ENCODE results near the gene RNF223. TPM values are rescaled to one million over a fixed set of nuclear protein-coding genes. Genes with fewer than 3 reads are reported as not detected.

RNF223 gene
- total RNA-seq, 6 donors from 2014 or later = 1.0 to 2.4 (median 1.8) TPM

- TF ChIP-seq EP300 (IDR thresholded peaks at IDR 0.05) (no peak), POLR2AphosphoS5 (IDR thresholded peaks at IDR 0.05) (no peak), POLR2A (IDR thresholded peaks at IDR 0.05) (no peak)
- TF ChIP-seq, protein P1, sequence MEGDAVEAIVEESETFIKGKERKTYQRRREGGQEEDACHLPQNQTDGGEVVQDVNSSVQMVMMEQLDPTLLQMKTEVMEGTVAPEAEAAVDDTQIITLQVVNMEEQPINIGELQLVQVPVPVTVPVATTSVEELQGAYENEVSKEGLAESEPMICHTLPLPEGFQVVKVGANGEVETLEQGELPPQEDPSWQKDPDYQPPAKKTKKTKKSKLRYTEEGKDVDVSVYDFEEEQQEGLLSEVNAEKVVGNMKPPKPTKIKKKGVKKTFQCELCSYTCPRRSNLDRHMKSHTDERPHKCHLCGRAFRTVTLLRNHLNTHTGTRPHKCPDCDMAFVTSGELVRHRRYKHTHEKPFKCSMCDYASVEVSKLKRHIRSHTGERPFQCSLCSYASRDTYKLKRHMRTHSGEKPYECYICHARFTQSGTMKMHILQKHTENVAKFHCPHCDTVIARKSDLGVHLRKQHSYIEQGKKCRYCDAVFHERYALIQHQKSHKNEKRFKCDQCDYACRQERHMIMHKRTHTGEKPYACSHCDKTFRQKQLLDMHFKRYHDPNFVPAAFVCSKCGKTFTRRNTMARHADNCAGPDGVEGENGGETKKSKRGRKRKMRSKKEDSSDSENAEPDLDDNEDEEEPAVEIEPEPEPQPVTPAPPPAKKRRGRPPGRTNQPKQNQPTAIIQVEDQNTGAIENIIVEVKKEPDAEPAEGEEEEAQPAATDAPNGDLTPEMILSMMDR (IDR thresholded peaks at IDR 0.05) = no peak
- Histone ChIP-seq H3K4me1 (peaks cover 15 to 20% (median 19%) of the 10 kb centered on the region in 4 donors), H3K36me3 (peaks cover 0 to 42% (median 31%) of the 10 kb centered on the region in 4 donors), H3K9me3 (no peaks in the 10 kb centered on the region), H3K27me3 (peaks cover 0 to 31% (median 15%) of the 10 kb centered on the region in 4 donors), H3K4me3 (no peak overlapping the region), H3K27ac (no peak overlapping the region)
- peak in 1 of 2 donors; percentile 75 for DNase-seq
- ATAC-seq (ENCODE audit: low FRiP score in 2 of 2) = no peak
- WGBS, 2 donors = 87 to 94% methylated on average over 35 to 48 of the region's 50 CpGs
Measured at GRCh38 chr1:1055841-1056736, 18.0 kb downstream of the RNF223 start.

- no peaks in the 10 kb centered on the region for H3K9me3 ChIP-seq
- H3K4me3 ChIP-seq = no peak overlapping the region
- peak in 1 of 2 donors; percentile 79 for DNase-seq
- H3K27ac ChIP-seq = no peak overlapping the region
- H3K4me1 ChIP-seq = peaks cover 12 to 18% (median 15%) of the 10 kb centered on the region in 4 donors
- H3K27me3 ChIP-seq = peaks cover 0 to 20% (median 6%) of the 10 kb centered on the region in 4 donors
- ATAC-seq (ENCODE audit: low FRiP score in 2 of 2) = no peak
- no peak for TF ChIP-seq EP300 (IDR thresholded peaks at IDR 0.05)
- TF ChIP-seq POLR2A (IDR thresholded peaks at IDR 0.05) = no peak
- TF ChIP-seq, protein P1 (IDR thresholded peaks at IDR 0.05) = no peak
- no peak for TF ChIP-seq POLR2AphosphoS5 (IDR thresholded peaks at IDR 0.05)
- H3K36me3 ChIP-seq = peaks cover 0 to 53% (median 40%) of the 10 kb centered on the region in 4 donors
- WGBS, 2 donors = 89 to 93% methylated on average over 11 to 23 of the region's 23 CpGs
Measured at GRCh38 chr1:1054971-1055370, 19.1 kb downstream of the RNF223 start.

- Histone ChIP-seq H3K4me3 (no peak overlapping the region), H3K27me3 (peaks cover 0 to 12% (median 5%) of the 10 kb centered on the region in 4 donors), H3K36me3 (peaks cover 0 to 60% (median 43%) of the 10 kb centered on the region in 4 donors), H3K9me3 (no peaks in the 10 kb centered on the region), H3K4me1 (peaks cover 7 to 11% (median 8%) of the 10 kb centered on the region in 4 donors), H3K27ac (no peak overlapping the region)
- TF ChIP-seq POLR2AphosphoS5 (IDR thresholded peaks at IDR 0.05) (no peak), POLR2A (IDR thresholded peaks at IDR 0.05) (no peak), EP300 (IDR thresholded peaks at IDR 0.05) (no peak)
- TF ChIP-seq, protein P1 (IDR thresholded peaks at IDR 0.05) = no peak
- ATAC-seq (ENCODE audit: low FRiP score in 2 of 2) (no peak), DNase-seq (peak in 1 of 2 donors; percentile 66)
- 95 to 96% methylated on average over 8 to 16 of the region's 18 CpGs for WGBS, 2 donors
Measured at GRCh38 chr1:1054099-1054700, 19.9 kb downstream of the RNF223 start.

GRCh38 chr1:1053682-1054081, 20.4 kb downstream of the RNF223 start:
- WGBS, 2 donors = 95 to 100% methylated on average over 6 to 18 of the region's 18 CpGs
- peak in 1 of 2 donors; percentile 75 for DNase-seq

More at GRCh38 chr1:1053682-1054081, 20.4 kb downstream of the RNF223 start:
- peaks cover 1 to 6% (median 3%) of the 10 kb centered on the region in 4 donors for H3K4me1 ChIP-seq
- ATAC-seq (ENCODE audit: low FRiP score in 2 of 2) = no peak
- no peak overlapping the region for H3K4me3 ChIP-seq
- no peak overlapping the region for H3K27ac ChIP-seq
- H3K27me3 ChIP-seq = peaks cover 0 to 7% (median 2%) of the 10 kb centered on the region in 4 donors
- peaks cover 0 to 61% (median 44%) of the 10 kb centered on the region in 4 donors for H3K36me3 ChIP-seq
- H3K9me3 ChIP-seq = no peaks in the 10 kb centered on the region
- no peak for TF ChIP-seq POLR2A (IDR thresholded peaks at IDR 0.05)
- TF ChIP-seq, protein P1 (IDR thresholded peaks at IDR 0.05) = no peak
- no peak for TF ChIP-seq EP300 (IDR thresholded peaks at IDR 0.05)
- TF ChIP-seq POLR2AphosphoS5 (IDR thresholded peaks at IDR 0.05) = no peak
